Activated effector memory CD4-positive, alpha-beta T cell treated with anti-CD3 and anti-CD28 coated beads, Interleukin-2, amount 50 U/mL, for 16 hours (primary cell): Measurements from ENCODE around the gene CPS1.

Experiments
- DNase-seq: peaks from one replicate; pipeline ENCODE4 v3.0.0-alpha.2; 2020

The CPS1 gene

DNA sequence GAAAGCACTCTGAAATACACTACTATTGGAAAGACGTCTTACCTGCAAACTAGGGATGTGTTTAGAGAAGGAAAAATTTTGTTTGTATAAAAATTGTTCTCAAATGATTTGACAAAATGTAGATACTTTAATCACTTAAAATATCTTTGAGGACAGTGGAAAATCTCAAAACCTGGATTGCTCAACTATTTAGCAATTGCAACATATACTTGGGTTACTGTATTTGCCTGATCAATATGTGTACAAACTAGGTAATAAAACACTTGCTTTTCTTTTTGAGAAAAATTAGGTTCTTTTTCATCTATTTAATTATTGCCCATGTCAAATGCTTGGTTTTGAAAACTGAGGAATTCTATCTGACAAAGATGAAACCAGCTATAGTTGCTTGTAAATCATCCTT is 60.9 kb downstream of the CPS1 start:
- DNase-seq = no peak

DNA sequence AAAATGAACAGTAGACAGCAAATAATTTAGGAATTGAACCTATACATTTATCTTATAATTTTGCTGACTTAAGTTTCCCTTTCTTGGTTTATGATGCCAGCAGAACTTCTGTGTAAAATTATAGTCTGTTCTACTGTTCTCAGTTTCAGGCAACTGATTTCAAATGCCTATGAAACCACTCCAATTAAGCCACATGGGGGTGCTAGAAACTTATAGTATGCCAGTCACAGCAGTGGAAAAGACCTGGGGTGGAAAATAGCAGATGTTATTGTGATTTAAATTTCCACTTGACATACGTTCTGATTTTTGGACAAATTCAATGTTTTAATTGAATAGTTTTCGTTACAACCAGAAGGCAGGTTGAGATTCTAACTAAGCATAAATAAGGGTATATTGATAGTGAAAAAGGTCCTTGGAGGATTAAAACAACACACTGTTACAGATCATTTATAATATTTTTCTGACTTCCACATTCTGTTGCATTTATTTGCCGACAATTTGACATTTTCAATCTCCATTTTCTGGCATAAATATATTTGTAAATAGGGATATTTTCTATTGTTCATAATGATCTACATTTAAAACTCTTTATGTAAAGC is 61.4 kb downstream of the CPS1 start:
- no peak for DNase-seq

- no peak for DNase-seq
Observed at GRCh38 chr2:210620456-210620855, 64.1 kb downstream of the CPS1 start.

DNA sequence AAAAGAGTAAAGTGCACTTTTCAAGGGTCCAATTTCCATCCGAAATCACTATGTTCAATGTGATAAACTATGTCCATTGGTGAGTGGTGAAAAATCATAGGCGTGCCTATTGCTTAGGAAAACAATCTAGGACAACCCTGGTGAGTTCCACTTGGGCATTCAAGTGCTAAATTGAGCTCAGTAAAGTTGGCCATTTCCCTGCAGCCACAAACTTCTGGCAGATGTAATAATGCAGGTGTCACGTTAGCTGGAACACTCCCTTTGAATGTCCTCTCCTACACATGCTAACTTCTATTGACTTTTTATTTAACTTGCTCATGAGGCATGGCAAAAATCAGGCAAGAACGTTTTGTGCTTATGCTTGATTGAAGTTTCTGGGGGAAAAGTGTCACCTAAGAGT is 67.1 kb downstream of the CPS1 start:
- DNase-seq = no peak

DNA sequence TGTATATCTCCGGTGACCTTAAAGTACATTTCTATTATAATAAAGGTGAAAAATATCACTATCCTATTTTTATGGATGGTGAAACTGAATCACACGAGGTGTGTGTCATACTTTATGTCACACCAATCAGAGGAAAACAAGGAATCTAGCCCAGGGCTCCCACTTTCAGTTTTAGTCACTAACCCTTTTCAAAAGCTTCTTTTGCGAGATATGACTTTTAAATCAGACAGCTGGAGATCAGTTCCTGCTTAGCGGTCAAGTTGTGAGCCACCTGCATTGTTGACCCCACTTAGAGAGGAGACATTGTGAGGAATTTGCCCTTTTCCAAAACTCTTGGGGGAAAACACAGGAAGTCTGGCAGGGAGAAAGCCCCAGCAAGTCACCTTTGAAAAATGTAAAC is 70.5 kb downstream of the CPS1 start:
- no peak for DNase-seq

GRCh38 chr2:210630873-210631560 is 74.6 kb downstream of the CPS1 start:
- no peak for DNase-seq

DNA sequence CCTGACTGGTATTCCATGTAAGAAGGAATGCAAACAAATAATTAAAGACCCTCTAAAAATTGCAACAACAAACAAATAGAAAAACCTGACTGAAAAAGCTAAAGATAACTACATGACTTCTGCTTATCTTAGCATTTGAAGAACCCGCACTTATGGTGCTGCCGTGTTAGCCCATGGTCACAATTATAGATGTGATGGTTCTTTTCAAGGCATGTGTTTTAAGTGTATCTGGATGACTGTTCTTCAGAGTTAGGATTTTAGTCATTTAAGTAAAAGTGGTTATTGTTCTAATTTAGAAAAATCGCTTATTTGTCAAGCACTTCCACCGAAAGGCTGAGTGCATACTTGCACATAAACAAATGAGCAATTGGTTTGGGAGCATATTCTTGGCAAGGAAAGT is 77.3 kb downstream of the CPS1 start:
- DNase-seq = no peak

- no peak for DNase-seq
Observed at GRCh38 chr2:210635257-210635656, 78.9 kb downstream of the CPS1 start.

DNA sequence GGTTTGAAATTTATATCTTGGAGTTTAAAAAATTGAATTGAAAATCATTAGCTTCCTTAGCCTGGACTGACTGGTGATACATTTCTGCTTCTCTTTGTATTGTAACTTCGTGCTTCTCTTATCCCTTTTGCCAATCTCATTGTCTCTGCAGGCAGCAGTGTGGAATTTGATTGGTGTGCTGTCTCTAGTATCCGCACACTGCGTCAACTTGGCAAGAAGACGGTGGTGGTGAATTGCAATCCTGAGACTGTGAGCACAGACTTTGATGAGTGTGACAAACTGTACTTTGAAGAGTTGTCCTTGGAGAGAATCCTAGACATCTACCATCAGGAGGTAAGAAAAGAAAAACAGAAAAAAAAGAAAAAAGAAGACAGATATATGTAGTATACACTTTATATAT is 85.9 kb downstream of the CPS1 start:
- no peak for DNase-seq

GRCh38 chr2:210647151-210647550 is 90.8 kb downstream of the CPS1 start:
- no peak for DNase-seq

DNA sequence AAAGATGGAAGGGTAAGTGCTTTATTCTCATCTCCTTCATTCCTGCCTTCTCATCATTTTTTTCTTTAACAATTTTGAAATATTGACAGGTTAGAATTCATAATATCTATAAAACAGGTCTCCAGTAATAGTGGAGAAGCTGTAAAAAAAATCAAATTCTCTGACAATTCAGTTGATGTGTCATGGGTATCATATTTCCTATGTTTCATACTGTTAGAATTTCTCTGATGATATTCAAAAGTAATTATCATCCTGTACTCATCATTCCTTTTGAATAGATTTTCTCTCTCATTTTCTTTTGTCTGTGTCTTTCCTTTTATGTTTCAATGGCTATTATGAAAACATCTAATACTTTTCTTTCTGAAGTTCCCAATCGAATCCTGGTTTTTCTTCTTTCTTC is 97.7 kb downstream of the CPS1 start:
- no peak for DNase-seq

- DNase-seq = no peak
Observed at GRCh38 chr2:210655229-210655975, 99.0 kb downstream of the CPS1 start.

DNA sequence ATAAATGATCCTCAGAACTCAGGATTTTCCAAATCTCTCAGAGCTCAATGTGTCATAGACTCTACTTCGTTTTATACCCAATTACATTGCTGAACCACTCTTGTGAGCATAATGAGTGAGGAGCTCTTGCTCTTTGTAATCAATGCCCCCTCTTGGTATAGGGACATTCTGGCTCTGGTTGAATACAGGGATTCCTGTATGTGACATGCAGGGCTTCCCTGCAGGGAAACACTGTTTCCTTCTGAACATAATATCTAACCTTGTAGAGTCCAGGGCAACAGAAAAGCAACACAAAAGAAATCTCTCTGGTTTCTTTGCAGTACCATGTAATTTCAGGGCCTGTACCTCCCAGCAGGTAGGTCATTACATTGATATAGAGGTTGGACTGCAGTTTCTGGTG is 101.5 kb downstream of the CPS1 start:
- no peak for DNase-seq

DNA sequence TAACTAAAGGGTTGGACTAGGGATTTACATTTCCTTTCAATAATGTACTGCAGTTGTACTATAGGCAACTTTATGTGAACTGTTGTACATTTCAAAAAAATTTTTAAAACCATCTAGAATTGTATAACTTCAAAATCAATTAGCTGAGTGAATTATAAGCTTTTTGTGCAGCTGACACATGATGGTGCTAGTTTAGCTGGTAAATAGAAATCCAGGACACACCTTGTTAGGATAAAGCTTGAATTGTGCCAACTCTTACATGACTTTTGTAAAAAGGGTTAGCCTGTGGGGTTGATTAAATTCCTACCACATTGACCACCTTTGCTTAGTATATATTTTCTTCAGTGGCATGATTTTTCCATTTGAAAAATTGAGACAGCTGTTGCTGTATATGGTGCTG is 104.4 kb downstream of the CPS1 start:
- DNase-seq = no peak

DNA sequence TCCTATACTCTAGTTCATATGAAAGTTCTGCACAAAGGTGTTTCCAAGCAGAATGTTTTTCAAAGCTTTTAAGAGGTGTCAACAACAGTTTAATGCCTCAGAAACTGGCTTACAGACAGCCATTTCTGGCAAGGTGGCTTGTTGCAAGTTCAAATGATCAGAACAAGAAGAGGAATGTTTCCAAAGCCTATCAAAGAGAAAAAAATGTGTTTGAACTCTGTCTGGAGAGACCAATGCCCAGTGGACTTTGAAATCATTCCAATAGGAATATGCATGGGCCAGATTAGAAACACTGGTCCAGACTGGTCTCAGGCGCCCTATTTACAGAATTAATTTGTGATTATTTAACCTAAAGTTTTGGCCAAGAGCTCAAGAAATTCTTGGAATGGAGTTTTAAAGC is 106.2 kb downstream of the CPS1 start:
- no peak for DNase-seq

DNA sequence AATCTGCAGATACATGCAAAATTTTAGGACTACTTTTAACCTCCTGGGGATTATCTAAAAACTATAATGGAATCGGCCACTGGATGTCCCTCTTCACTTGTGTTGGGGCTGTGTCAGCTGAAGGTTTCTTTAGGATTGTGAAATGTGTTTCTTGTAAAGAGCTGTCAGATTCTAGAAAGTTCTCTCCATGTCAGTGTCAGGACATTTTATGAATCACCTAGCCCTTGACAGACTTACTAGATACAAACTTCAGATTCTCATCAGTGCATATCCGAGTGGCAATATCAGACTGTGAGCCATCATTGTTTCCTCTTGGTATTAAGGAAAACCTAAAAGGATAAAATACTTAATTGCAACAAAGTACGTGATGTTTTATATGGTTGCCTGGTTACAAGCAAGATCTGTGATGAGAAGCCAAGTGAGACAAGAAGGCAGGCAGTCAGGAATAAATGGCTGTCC is 107.3 kb downstream of the CPS1 start:
- DNase-seq = no peak

DNA sequence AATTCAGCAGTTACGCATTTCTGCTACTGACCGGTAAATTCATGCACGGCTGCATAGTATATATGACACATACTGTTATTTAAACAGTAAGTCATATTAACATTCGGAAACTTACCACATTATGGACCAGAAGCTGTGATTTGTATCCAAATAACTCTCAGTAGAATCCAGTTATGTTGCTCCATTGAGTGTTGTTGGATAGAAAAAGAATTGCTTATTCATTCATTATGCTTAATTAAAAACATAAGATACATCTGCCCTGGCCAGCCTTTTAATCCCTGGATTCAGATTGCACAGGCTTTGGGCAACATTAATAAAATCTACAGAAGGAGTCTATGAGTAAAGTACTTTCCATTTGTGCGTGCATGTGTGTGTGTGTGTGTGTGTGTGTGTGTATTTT is 111.3 kb downstream of the CPS1 start:
- DNase-seq = no peak

- no peak for DNase-seq
Observed at GRCh38 chr2:210671065-210671464, 114.7 kb downstream of the CPS1 start.

- no peak for DNase-seq
Observed at GRCh38 chr2:210673117-210673516, 116.7 kb downstream of the CPS1 start.

DNA sequence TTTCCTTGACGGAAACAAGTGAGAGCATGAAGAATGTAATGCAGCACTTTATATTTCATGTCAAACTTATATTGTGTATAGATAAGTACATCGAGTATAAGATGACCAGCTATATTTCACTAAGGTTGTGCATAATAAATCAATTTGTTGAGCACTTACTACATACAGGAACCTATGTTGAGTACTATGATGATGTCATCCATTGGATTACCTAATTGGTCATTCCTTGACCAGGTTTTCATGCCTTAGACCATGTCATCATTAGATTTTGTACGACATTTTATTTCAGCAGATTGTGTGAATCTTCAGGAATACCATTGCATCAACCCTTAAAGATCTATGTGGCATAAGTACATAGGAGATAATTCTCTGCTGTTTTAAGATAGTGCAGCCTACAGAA is 119.7 kb downstream of the CPS1 start:
- DNase-seq = no peak

DNA sequence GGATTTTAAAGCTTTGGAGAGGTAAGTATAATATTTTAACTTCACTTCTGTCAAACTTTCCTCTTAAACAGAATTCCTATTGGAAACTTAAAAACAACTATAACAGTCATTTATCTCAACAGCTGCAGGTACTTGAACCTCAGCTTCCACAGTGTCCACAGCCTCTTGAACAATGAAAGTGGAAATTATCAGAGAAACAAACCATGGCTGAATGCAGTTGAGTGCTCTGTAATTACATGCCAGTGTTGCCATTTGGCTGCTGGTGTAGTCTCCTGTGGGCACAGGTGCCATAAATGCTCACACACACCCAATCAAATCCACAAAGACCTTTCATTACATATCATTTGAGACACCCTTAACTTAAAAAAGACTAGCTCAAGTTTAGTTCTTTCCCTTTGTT is 125.1 kb downstream of the CPS1 start:
- DNase-seq = no peak

DNA sequence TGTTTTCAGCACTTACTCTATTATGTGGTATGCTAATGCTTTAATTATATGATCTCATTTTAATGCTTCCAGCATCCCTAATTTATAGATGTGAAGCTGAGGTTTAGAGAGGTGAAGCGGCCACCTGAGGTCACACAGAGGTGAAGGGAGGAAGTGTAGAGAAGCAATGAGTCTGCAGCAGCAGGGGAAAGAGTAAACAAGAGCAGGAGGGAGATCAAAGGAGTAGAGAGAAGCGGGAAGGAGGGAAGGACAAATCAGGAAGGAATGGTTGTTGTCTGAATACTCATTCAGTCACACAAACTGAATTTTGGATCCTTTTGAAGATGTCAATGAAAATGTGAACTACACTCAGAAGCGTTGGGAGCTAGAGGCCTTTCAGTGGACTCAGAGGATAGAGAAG is 130.0 kb downstream of the CPS1 start:
- no peak for DNase-seq

DNA sequence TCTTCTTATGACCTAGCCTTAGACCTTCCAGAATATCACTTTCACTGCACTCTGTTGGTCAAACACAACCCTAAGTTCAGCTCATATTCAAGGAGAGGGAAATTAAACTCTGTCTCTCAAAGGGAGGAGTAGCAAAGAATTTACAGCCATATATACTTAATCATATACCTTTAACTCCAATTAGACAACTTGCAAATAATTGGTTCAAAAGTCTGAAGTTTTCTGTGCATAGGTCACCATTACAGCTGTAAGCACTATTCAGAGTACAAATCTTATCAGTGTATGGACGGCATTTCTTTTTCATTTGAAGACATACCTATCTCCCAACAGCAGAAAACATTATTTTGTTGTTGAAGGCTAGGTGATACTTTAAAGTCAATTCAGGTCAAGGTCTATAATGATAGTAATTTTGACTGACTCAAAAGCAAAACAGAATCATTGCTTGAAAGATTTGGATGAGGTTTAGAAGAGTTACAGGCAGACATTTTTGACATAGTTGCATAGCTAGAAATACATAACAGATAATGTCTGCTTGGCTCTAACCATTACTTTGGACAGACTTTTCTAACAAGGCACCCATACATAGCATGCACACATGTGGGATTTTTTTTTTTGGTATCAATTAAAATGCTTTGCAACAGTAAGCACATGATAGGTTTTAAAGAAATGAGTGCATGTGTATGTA is 131.5 kb downstream of the CPS1 start:
- DNase-seq = no peak

- no peak for DNase-seq
Observed at GRCh38 chr2:210707900-210708299, 151.5 kb downstream of the CPS1 start.
